Neural progenitor cell (in vitro differentiated cells): ENCODE measurements around the gene SLX9. TPM values are rescaled to one million over a fixed set of nuclear protein-coding genes. Genes with fewer than 3 reads are reported as not detected.

Experiments
- DNase-seq: peaks from one replicate; pipeline ENCODE4 v3.0.0-alpha.2; 2016; ENCODE audit warnings: low spot score
- H2AFZ ChIP-seq: fragments of 200-600 bp; sonication (generic); replicated peaks from 2 replicates; pipeline ENCODE4 v1.6.1; 2016; ENCODE audit warnings: antibody characterized with exemption
- H3F3A ChIP-seq: fragments of 200-600 bp; sonication (generic); 2 replicates; pipeline ENCODE4 v1.6.1; 2016; ENCODE audit warnings: antibody characterized with exemption, low read depth
- H3K27ac ChIP-seq: fragments of 200-600 bp; sonication (generic); 2 replicates; pipeline ENCODE4 v1.5.1; 2016; ENCODE audit warnings: mild to moderate bottlenecking
- H3K27me3 ChIP-seq: fragments of 200-600 bp; sonication (generic); 2 replicates; pipeline ENCODE4 v1.6.1; 2016; ENCODE audit warnings: mild to moderate bottlenecking, moderate library complexity
- H3K36me3 ChIP-seq: fragments of 200-600 bp; sonication (generic); 2 replicates; pipeline ENCODE4 v1.5.1; 2016
- H3K4me1 ChIP-seq: fragments of 200-600 bp; sonication (generic); 2 replicates; pipeline ENCODE4 v1.6.1; 2016; ENCODE audit warnings: mixed run types
- H3K4me2 ChIP-seq: fragments of 200-600 bp; sonication (generic); 2 replicates; pipeline ENCODE4 v1.6.1; 2016
- H3K4me3 ChIP-seq: fragments of 200-600 bp; sonication (generic); 2 replicates; pipeline ENCODE4 v1.5.1; 2016
- H3K79me2 ChIP-seq: fragments of 200-600 bp; sonication (generic); 2 replicates; pipeline ENCODE4 v1.6.1; 2016; ENCODE audit warnings: low read depth
- H3K9ac ChIP-seq: fragments of 200-600 bp; sonication (generic); 2 replicates; pipeline ENCODE4 v1.6.1; 2016
- H3K9me3 ChIP-seq: fragments of 200-600 bp; sonication (generic); 2 replicates; pipeline ENCODE4 v1.5.1; 2016; ENCODE audit warnings: low read depth
- H4K20me1 ChIP-seq: fragments of 200-600 bp; sonication (generic); 2 replicates; pipeline ENCODE4 v1.6.1; 2016; ENCODE audit warnings: low read depth
- H3K27ac Mint-ChIP-seq: 3 replicates; pipeline ENCODE4 v1.8.0; 2021; ENCODE audit warnings: mixed read lengths
- H3K27me3 Mint-ChIP-seq: 2 replicates; pipeline ENCODE4 v1.8.0; 2022; ENCODE audit warnings: low read depth, mild to moderate bottlenecking, inconsistent platforms, moderate library complexity, mixed read lengths; ENCODE audit not compliant: insufficient read depth
- H3K36me3 Mint-ChIP-seq: 3 replicates; pipeline ENCODE4 v1.8.0; 2021; ENCODE audit warnings: mixed read lengths
- H3K4me1 Mint-ChIP-seq: 3 replicates; pipeline ENCODE4 v1.8.0; 2021; ENCODE audit warnings: mixed read lengths
- H3K4me3 Mint-ChIP-seq: 3 replicates; pipeline ENCODE4 v1.8.0; 2021; ENCODE audit warnings: mild to moderate bottlenecking, moderate library complexity, mixed read lengths
- H3K9me3 Mint-ChIP-seq: 3 replicates; pipeline ENCODE4 v1.8.0; 2020; ENCODE audit warnings: mixed read lengths
- EZH2 ChIP-seq: fragments of 200-600 bp; sonication (generic); IDR thresholded peaks from 2 replicates; pipeline ENCODE4 v1.6.1; 2017; ENCODE audit warnings: antibody characterized with exemption, mild to moderate bottlenecking, moderate library complexity
- EZH2phosphoT487 ChIP-seq: fragments of 200-600 bp; sonication (generic); IDR thresholded peaks from 2 replicates; pipeline ENCODE4 v1.6.1; 2017; ENCODE audit warnings: antibody characterized with exemption
- total RNA-seq: library from RNA; depleted of rRNA; stranded (reverse); fragments of >200 nt; gene quantifications from 2 replicates; pipeline ENCODE4 v1.2.3, GENCODE V29; 2015; ENCODE audit warnings: low replicate concordance
- TF ChIP-seq, protein P1 (sequence below): fragments of 200-600 bp; sonication (generic); IDR thresholded peaks from 2 replicates; pipeline ENCODE4 v1.5.1; 2017; ENCODE audit warnings: antibody characterized with exemption, mild to moderate bottlenecking

The SLX9 gene
- total RNA-seq, 1 donor from 2014 or later, result 4.7 TPM

DNA sequence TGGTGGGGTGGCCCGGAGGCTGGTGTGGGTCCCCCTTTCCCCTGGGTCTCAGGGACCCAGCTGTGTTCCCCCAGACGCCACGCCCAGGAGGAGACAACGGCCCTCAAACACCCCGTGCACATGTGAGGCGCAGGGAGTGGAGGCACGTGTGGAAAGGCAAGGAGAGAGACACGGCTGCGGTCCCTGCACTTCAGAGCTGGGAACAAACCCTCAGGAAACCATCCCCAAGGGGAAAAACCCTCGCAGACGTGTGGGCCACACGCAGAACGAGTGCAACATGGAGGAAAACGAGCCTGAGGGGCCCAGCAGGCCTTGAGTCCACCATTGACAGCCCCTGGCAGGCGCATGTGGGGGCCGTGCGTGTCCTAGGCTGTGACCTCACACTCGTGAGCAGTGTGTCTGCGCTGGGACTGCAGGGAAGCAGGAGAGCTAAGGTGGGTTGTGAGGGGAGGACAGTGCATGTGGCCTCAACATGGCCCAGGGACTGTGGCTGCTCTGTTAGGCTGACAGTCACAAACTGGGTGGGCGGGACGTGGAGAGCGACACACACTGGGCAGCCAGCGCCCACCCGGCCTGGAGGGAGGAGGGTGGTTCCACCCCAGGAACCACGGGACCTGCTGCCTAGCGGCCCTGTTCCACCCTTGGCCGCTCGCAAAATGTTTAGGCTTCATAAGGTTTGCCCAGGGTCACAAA is 39.1 kb upstream of the SLX9 start:
- Histone ChIP-seq H3K4me1 (peaks cover 10% of the 10 kb centered on the region), H3K27ac (no peak overlapping the region), H3F3A (peaks cover 9% of the 10 kb centered on the region), H3K36me3 (no peaks in the 10 kb centered on the region), H3K9ac (no peak overlapping the region), H3K4me2 (no peak overlapping the region), H2AFZ (no peak overlapping the region), H3K4me3 (no peak overlapping the region), H4K20me1 (no peaks in the 10 kb centered on the region), H3K79me2 (no peaks in the 10 kb centered on the region), H3K9me3 (no peaks in the 10 kb centered on the region), H3K27me3 (no peaks in the 10 kb centered on the region)
- Mint-ChIP-seq H3K4me1 (peaks cover 15% of the 10 kb centered on the region), H3K4me3 (no peak overlapping the region), H3K36me3 (no peaks in the 10 kb centered on the region), H3K27me3 (peaks cover 10% of the 10 kb centered on the region), H3K9me3 (no peaks in the 10 kb centered on the region), H3K27ac (no peak overlapping the region)
- DNase-seq, result no peak
- TF ChIP-seq, protein P1, sequence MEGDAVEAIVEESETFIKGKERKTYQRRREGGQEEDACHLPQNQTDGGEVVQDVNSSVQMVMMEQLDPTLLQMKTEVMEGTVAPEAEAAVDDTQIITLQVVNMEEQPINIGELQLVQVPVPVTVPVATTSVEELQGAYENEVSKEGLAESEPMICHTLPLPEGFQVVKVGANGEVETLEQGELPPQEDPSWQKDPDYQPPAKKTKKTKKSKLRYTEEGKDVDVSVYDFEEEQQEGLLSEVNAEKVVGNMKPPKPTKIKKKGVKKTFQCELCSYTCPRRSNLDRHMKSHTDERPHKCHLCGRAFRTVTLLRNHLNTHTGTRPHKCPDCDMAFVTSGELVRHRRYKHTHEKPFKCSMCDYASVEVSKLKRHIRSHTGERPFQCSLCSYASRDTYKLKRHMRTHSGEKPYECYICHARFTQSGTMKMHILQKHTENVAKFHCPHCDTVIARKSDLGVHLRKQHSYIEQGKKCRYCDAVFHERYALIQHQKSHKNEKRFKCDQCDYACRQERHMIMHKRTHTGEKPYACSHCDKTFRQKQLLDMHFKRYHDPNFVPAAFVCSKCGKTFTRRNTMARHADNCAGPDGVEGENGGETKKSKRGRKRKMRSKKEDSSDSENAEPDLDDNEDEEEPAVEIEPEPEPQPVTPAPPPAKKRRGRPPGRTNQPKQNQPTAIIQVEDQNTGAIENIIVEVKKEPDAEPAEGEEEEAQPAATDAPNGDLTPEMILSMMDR, result no peak
- no peak for TF ChIP-seq EZH2

DNA sequence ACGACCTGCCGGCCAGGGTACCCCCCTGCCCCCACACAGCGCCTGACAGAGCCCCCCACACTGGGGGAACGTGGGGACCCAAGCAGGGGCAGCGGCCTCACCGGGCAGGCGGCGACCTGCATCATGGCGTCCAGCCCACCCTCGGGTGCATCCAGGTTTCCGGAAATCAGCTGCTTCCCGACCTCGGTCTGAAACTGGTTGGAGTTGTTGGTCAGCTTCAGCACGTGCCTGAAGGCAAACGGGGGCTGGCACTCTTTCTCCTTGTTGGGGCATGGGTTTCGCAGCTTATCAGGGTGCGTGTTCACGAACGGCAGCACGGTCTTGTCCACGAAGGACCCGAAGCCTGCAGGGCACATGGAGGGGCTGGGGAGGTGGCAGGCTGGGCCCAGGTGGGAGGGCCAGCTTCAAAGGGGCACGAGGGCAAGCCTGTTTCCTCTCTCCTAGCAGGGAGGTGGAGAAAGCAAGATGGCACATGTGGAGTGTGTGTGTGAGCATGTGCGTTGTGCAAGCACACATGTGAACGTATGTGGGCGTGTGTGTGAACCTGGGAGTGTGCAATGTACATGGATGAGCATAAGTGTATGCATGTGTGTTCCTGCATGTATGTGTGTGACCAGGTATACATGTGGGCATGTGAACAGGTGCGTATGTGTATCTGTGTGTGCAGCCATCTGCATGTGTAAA is 38.3 kb upstream of the SLX9 start:
- Mint-ChIP-seq H3K36me3 (no peaks in the 10 kb centered on the region), H3K27me3 (peaks cover 13% of the 10 kb centered on the region), H3K27ac (no peak overlapping the region), H3K4me1 (peaks cover 17% of the 10 kb centered on the region), H3K4me3 (no peak overlapping the region), H3K9me3 (no peaks in the 10 kb centered on the region)
- Histone ChIP-seq H3K9me3 (no peaks in the 10 kb centered on the region), H3K4me2 (no peak overlapping the region), H3K27ac (no peak overlapping the region), H3K27me3 (no peaks in the 10 kb centered on the region), H3K79me2 (no peaks in the 10 kb centered on the region), H3K4me3 (no peak overlapping the region), H4K20me1 (no peaks in the 10 kb centered on the region), H3K36me3 (no peaks in the 10 kb centered on the region), H2AFZ (no peak overlapping the region), H3K9ac (no peak overlapping the region), H3K4me1 (peaks cover 10% of the 10 kb centered on the region), H3F3A (peaks cover 9% of the 10 kb centered on the region)
- DNase-seq, result no peak
- TF ChIP-seq EZH2phosphoT487 (no peak), EZH2 (no peak)
- TF ChIP-seq, protein P1, result no peak

DNA sequence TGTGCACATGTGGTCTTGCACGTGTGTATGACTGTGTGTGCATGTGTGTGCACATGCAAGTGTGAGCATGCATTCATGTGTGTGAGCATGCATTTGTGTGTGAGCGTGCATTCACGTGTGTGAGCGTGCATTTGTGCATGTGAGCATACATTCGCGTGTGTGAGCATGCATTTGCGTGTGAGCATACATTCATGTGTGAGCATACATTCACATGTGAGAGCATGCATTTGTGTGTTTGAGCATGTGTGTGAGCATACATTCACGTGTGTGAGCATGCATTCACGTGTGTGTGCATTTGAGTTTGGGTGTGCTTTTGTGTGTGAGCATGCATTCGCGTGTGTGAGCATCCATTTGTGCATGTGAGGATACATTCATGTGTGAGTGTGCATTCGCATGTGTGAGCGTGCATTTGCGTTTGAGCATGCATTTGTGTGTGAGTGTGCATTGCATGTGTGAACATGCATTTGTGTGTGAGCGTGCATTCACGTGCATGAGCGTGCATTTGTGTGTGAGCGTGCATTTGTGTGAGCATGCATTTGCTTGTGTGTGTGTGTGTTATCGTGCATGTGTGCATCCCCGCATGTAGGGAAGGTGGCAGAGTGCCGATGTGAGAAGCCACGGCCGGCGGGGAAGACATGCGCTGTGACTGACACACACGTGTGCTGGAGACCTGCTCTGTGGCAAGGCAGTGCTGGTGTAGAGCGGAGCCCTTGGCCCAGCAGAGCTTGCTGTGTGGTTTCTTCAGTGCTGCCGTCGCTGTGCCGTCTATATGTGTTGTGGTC is 37.4 kb upstream of the SLX9 start:
- no peak for DNase-seq
- H3K4me1 Mint-ChIP-seq, result peaks cover 18% of the 10 kb centered on the region
- no peaks in the 10 kb centered on the region for H3K9me3 ChIP-seq
- H3F3A ChIP-seq, result peaks cover 9% of the 10 kb centered on the region
- TF ChIP-seq EZH2, result no peak
- no peak overlapping the region for H3K27ac ChIP-seq
- no peaks in the 10 kb centered on the region for H4K20me1 ChIP-seq
- no peaks in the 10 kb centered on the region for H3K9me3 Mint-ChIP-seq
- peak overlapping the region; percentile 9 for H3K4me3 Mint-ChIP-seq
- H3K4me2 ChIP-seq, result no peak overlapping the region
- no peak overlapping the region for H3K4me3 ChIP-seq
- no peaks in the 10 kb centered on the region for H3K79me2 ChIP-seq
- H3K36me3 ChIP-seq, result no peaks in the 10 kb centered on the region
- H3K27me3 ChIP-seq, result no peaks in the 10 kb centered on the region
- peaks cover 14% of the 10 kb centered on the region for H3K27me3 Mint-ChIP-seq
- H3K27ac Mint-ChIP-seq, result no peak overlapping the region
- peaks cover 14% of the 10 kb centered on the region for H3K4me1 ChIP-seq
- H2AFZ ChIP-seq, result no peak overlapping the region
- no peak overlapping the region for H3K9ac ChIP-seq
- H3K36me3 Mint-ChIP-seq, result no peaks in the 10 kb centered on the region
